ENCODE measurements around the gene HRH3. TPM values are rescaled to one million over a fixed set of nuclear protein-coding genes. Genes with fewer than 3 reads are reported as not detected.

Gene HRH3
- total RNA-seq, 4 donors from 2014 or later: not detected

- intact Hi-C loops (cut with DNase I; ENCODE audit: low total_unique reads) (no loop called here), in situ Hi-C loops (cut with MboI; ENCODE audit: low sequenced_read_pairs in 4 of 4) (no loop called here)
- Histone ChIP-seq H3K36me3 (no peaks in the 10 kb centered on the region), H3K27ac (no peak overlapping the region), H3K4me3 (no peak overlapping the region), H3K9me3 (no peaks in the 10 kb centered on the region), H3K27me3 (peaks cover 21 to 23% (median 22%) of the 10 kb centered on the region in 3 donors), H3K4me1 (no peaks in the 10 kb centered on the region)
- DNase-seq (no peak), ATAC-seq (no peak)
- TF ChIP-seq POLR2A (IDR thresholded peaks at IDR 0.05): no peak
- no peak for TF ChIP-seq CTCF (IDR thresholded peaks at IDR 0.05 in 4 of 5, conservative IDR thresholded peaks at IDR 0.05 in 1 of 5)
Observed at GRCh38 chr20:62225820-62226635, 6.0 kb upstream of the HRH3 start.

GRCh38 chr20:62225026-62225425 lies 4.9 kb upstream of the HRH3 start:
- Histone ChIP-seq H3K4me1 (peaks cover 0 to 4% of the 10 kb centered on the region in 2 donors), H3K27ac (no peak overlapping the region), H3K9me3 (no peaks in the 10 kb centered on the region), H3K4me3 (no peak overlapping the region), H3K36me3 (no peaks in the 10 kb centered on the region), H3K27me3 (peaks cover 29 to 30% (median 29%) of the 10 kb centered on the region in 3 donors)
- in situ Hi-C loops (cut with MboI; ENCODE audit: low sequenced_read_pairs in 4 of 4) (no loop called here), intact Hi-C loops (cut with DNase I; ENCODE audit: low total_unique reads) (no loop called here)
- no peak for TF ChIP-seq CTCF (IDR thresholded peaks at IDR 0.05 in 4 of 5, conservative IDR thresholded peaks at IDR 0.05 in 1 of 5)
- no peak for TF ChIP-seq POLR2A (IDR thresholded peaks at IDR 0.05)
- DNase-seq (no peak), ATAC-seq (no peak)

- ATAC-seq: no peak
- peaks cover 29 to 32% (median 31%) of the 10 kb centered on the region in 3 donors for H3K27me3 ChIP-seq
- DNase-seq: no peak
- in situ Hi-C loops (cut with MboI; ENCODE audit: low sequenced_read_pairs in 4 of 4): no loop called here
- TF ChIP-seq POLR2A (IDR thresholded peaks at IDR 0.05) (no peak), CTCF (IDR thresholded peaks at IDR 0.05 in 4 of 5, conservative IDR thresholded peaks at IDR 0.05 in 1 of 5) (no peak)
- peaks cover 3 to 8% of the 10 kb centered on the region in 2 donors for H3K4me1 ChIP-seq
- H3K36me3 ChIP-seq: no peaks in the 10 kb centered on the region
- H3K27ac ChIP-seq: no peak overlapping the region
- intact Hi-C loops (cut with DNase I; ENCODE audit: low total_unique reads): no loop called here
- H3K4me3 ChIP-seq: no peak overlapping the region
- H3K9me3 ChIP-seq: no peaks in the 10 kb centered on the region
Observed at GRCh38 chr20:62224113-62224855, 4.2 kb upstream of the HRH3 start.

- intact Hi-C loops (cut with DNase I; ENCODE audit: low total_unique reads) (no loop called here), in situ Hi-C loops (cut with MboI; ENCODE audit: low sequenced_read_pairs in 4 of 4) (no loop called here)
- TF ChIP-seq POLR2A (IDR thresholded peaks at IDR 0.05) (no peak), CTCF (IDR thresholded peaks at IDR 0.05 in 4 of 5, conservative IDR thresholded peaks at IDR 0.05 in 1 of 5) (no peak)
- Histone ChIP-seq H3K4me3 (no peak overlapping the region), H3K9me3 (no peaks in the 10 kb centered on the region), H3K27ac (no peak overlapping the region), H3K36me3 (no peaks in the 10 kb centered on the region), H3K27me3 (peaks cover 34 to 39% (median 35%) of the 10 kb centered on the region in 3 donors), H3K4me1 (peaks cover 4 to 15% of the 10 kb centered on the region in 2 donors)
- ATAC-seq (no peak), DNase-seq (no peak)
Observed at GRCh38 chr20:62223571-62223970, 3.5 kb upstream of the HRH3 start.

Data from gastrocnemius medialis (tissue), 4 donors.